ENCODE data around the gene TSPAN16.
A peak's percentile ranks its signal among the peaks of the same experiment; 100 is the strongest.
"Not testable (repeated sequence)": the region's sequence is repeated elsewhere in the genome, so short reads cannot be mapped to it uniquely, and the experiment has no call there.

Gene TSPAN16

GRCh38 chr19:11347546-11348039 lies 51.6 kb downstream of the TSPAN16 start:
- no peak for DNase-seq

GRCh38 chr19:11349171-11349570 lies 53.2 kb downstream of the TSPAN16 start:
- DNase-seq = no peak

GRCh38 chr19:11354102-11354501 lies 58.1 kb downstream of the TSPAN16 start:
- not testable (repeated sequence) for DNase-seq

GRCh38 chr19:11355160-11356073 lies 59.5 kb downstream of the TSPAN16 start, which contains the start of gene PLPPR2:
PLPPR2 (plus strand) TSS chr19:11355432; CDS start chr19:11357674, 2,242 bp downstream.
- DNase-seq = peak; percentile 72

GRCh38 chr19:11356074-11356397 lies 60.1 kb downstream of the TSPAN16 start:
- DNase-seq = no peak

- DNase-seq = no peak
Observed at GRCh38 chr19:11356676-11357550, 61.0 kb downstream of the TSPAN16 start.

- no peak for DNase-seq
Observed at GRCh38 chr19:11359421-11359820, 63.5 kb downstream of the TSPAN16 start.

GRCh38 chr19:11361037-11361770 lies 65.2 kb downstream of the TSPAN16 start:
- DNase-seq = no peak

GRCh38 chr19:11361771-11362731 lies 66.1 kb downstream of the TSPAN16 start:
- no peak for DNase-seq

- DNase-seq = no peak
Observed at GRCh38 chr19:11363881-11364280, 67.9 kb downstream of the TSPAN16 start.

- DNase-seq = no peak
Observed at GRCh38 chr19:11364296-11364904, 68.4 kb downstream of the TSPAN16 start.

- DNase-seq = no peak
Observed at GRCh38 chr19:11364935-11365334, 69.0 kb downstream of the TSPAN16 start.

Data from GDM1 (cell line).